HepG2 (cell line): ENCODE data around the gene SND1. TPM values are rescaled to one million over a fixed set of nuclear protein-coding genes. Genes with fewer than 3 reads are reported as not detected.

Source experiments
- ATAC-seq: fragments of 200-7000 bp; cut with Tn5 transposase; 3 replicates; pipeline ENCODE4 v1.9.1; 2020; ENCODE audit warnings: mild to moderate bottlenecking, moderate library complexity
- BruUV-seq: library from RNA; stranded (reverse); fragments of 400-500 nt; replicated peaks from 2 replicates; lab custom pipeline; 2021; lab: Mats Ljungman, UMichigan
- CTCF ChIA-PET: fragments of 300-600 bp; formaldehyde crosslinking; extraction: SDS; loops from one replicate; lab custom pipeline; 2021; ENCODE audit warnings: low total read pairs, inconsistent platforms, low intra/inter-chr PET ratio; lab: Yijun Ruan, JAX
- POLR2A ChIA-PET: fragments of 350-600 bp; sonication (Branson Sonifier 250); formaldehyde crosslinking; loops from one replicate; lab custom pipeline; 2020; ENCODE audit warnings: antibody characterized with exemption, inconsistent platforms; lab: Yijun Ruan, JAX
- DNase-seq: peaks from one replicate; pipeline ENCODE4 v3.0.0-alpha.2; 2015; ENCODE audit warnings: low spot score
- FAIRE-seq: peaks from 3 replicates; lab custom pipeline; 2011; peaks lifted over from hg19 to GRCh38; lab: Jason Lieb, UNC
- H2AFZ ChIP-seq: one replicate; pipeline ENCODE4 v1.6.1; 2011; ENCODE audit warnings: low read length, inconsistent platforms
- H3K27ac ChIP-seq: fragments of 300-600 bp; 3 replicates; pipeline ENCODE4 v1.8.0; 2011; ENCODE audit warnings: mixed run types, mild to moderate bottlenecking, mixed read lengths, low read length, inconsistent platforms; ENCODE audit not compliant: insufficient read depth; ENCODE audit errors: extremely low read length
- H3K27me3 ChIP-seq, 2 experiments: fragments of 200-600 bp in 1 of 2; 2 replicates in 1 of 2; 3 replicates in 1 of 2; pipeline versions ENCODE4 v1.6.0 to v1.8.0; 2011; ENCODE audit warnings: low read length in 2 of 2, mild to moderate bottlenecking in 2 of 2, moderate library complexity in 2 of 2, inconsistent platforms in 1 of 2; ENCODE audit not compliant: insufficient read depth in 2 of 2, control insufficient read depth in 1 of 2
- H3K36me3 ChIP-seq, 2 experiments: fragments of 200-600 bp in 1 of 2; replicated peaks in 1 of 2; 2 replicates in 1 of 2; 3 replicates in 1 of 2; pipeline versions ENCODE4 v1.5.1 to v1.8.0; 2011; ENCODE audit warnings: low read length in 2 of 2, inconsistent platforms in 1 of 2; ENCODE audit not compliant: insufficient read depth in 2 of 2, control insufficient read depth in 1 of 2
- H3K4me1 ChIP-seq: 2 replicates; pipeline ENCODE4 v1.5.1; 2012; ENCODE audit warnings: low read length, inconsistent platforms; ENCODE audit not compliant: insufficient read depth
- H3K4me2 ChIP-seq: 2 replicates; pipeline ENCODE4 v1.6.0; 2011; ENCODE audit warnings: low read depth, low read length, inconsistent platforms
- H3K4me3 ChIP-seq, 3 experiments: fragments of 200-600 bp in 1 of 3; sonication (generic), shearing (Covaris generic) in 1 of 3; replicated peaks in 1 of 3; 2 replicates each; pipeline ENCODE4 v1.5.1; 2011 to 2016; ENCODE audit warnings: low read length in 3 of 3, inconsistent platforms in 2 of 3, low read depth in 2 of 3, mild to moderate bottlenecking in 2 of 3, control low read depth in 1 of 3, mixed read lengths in 1 of 3; ENCODE audit not compliant: insufficient read depth in 1 of 3
- H3K79me2 ChIP-seq: one replicate; pipeline ENCODE4 v1.6.1; 2011; ENCODE audit warnings: low read length, inconsistent platforms; ENCODE audit not compliant: insufficient read depth
- H3K9ac ChIP-seq: 2 replicates; pipeline ENCODE4 v1.6.0; 2011; ENCODE audit warnings: mild to moderate bottlenecking, low read depth, low read length, inconsistent platforms; ENCODE audit not compliant: insufficient read depth
- H3K9me3 ChIP-seq: 2 replicates; pipeline ENCODE4 v1.5.1; 2012; ENCODE audit warnings: mild to moderate bottlenecking, low read length
- H4K20me1 ChIP-seq: 2 replicates; pipeline ENCODE4 v1.6.0; 2011; ENCODE audit warnings: inconsistent platforms, mild to moderate bottlenecking, low read length, moderate library complexity; ENCODE audit not compliant: insufficient read depth
- TSC22D2 ChIP-seq: sonication (generic); formaldehyde crosslinking; IDR thresholded peaks from 2 replicates; pipeline ENCODE4 v1.5.1; 2020; ENCODE audit warnings: missing genetic modification reagents, mild to moderate bottlenecking, borderline replicate concordance
- ZFP1 ChIP-seq: IDR thresholded peaks from 2 replicates; pipeline ENCODE4 v1.6.1; 2016
- ZNF263 ChIP-seq: sonication (generic); formaldehyde crosslinking; IDR thresholded peaks from 2 replicates; pipeline ENCODE4 v1.4.0; 2020; ENCODE audit warnings: missing genetic modification reagents
- WGBS: methylation state at CpG from one replicate; pipeline ENCODE4 v1.1.6; 2017; ENCODE audit warnings: low lambda C conversion rate; 5-methylcytosine and 5-hydroxymethylcytosine counted together
- in situ Hi-C: cut with HindIII; loops from 2 replicates; pipeline ENCODE4 v1.10.0; 2017; ENCODE audit warnings: low pct_unique_long_range_greater_than_20kb; ENCODE audit not compliant: extremely low pct_ligation_motif_present
- intact Hi-C: fragments of 100-400 bp; cut with micrococcal nuclease; formaldehyde crosslinking; loops from one replicate; pipeline ENCODE4 v1.10.0; 2022; ENCODE audit not compliant: unreplicated experiment
- polyA plus RNA-seq, 8 experiments: library from polyadenylated mRNA; depleted of rRNA in 3 of 8; stranded (reverse) in 7 of 8; unstranded in 1 of 8; fragments of >200 nt; fragmentation: Illumina TruSeq in 4 of 8; extraction: Trizol in 4 of 8; gene quantifications; 2 replicates each; pipeline versions ENCODE4 v1.2.1 to v1.2.3, GENCODE V29; 2011 to 2016; ENCODE audit warnings: low read depth in 4 of 8, missing spikeins in 1 of 8, mixed read lengths in 1 of 8; ENCODE audit not compliant: insufficient read depth in 1 of 8
- total RNA-seq, 5 experiments: library from RNA; depleted of rRNA; stranded (reverse); fragments of >200 nt; fragmentation: Illumina TruSeq; extraction: Trizol; gene quantifications; 2 replicates each; pipeline ENCODE4 v1.2.3, GENCODE V29; 2016; ENCODE audit warnings: low read depth in 1 of 5
- TF ChIP-seq, protein P1 (sequence below): sonication (generic); formaldehyde crosslinking; IDR thresholded peaks from 2 replicates; pipeline ENCODE4 v1.4.0; 2020; ENCODE audit warnings: missing genetic modification reagents
- TF ChIP-seq, protein P2 (sequence below): sonication (generic); formaldehyde crosslinking; IDR thresholded peaks from 2 replicates; pipeline ENCODE4 v1.4.0; 2020; ENCODE audit warnings: missing genetic modification reagents

The SND1 gene
- total and polyA plus RNA-seq, 2 of the 13 experiments (the other 11 are each of a cell fraction or from before 2014, with no cell fraction given) = 110 to 182 TPM

DNA sequence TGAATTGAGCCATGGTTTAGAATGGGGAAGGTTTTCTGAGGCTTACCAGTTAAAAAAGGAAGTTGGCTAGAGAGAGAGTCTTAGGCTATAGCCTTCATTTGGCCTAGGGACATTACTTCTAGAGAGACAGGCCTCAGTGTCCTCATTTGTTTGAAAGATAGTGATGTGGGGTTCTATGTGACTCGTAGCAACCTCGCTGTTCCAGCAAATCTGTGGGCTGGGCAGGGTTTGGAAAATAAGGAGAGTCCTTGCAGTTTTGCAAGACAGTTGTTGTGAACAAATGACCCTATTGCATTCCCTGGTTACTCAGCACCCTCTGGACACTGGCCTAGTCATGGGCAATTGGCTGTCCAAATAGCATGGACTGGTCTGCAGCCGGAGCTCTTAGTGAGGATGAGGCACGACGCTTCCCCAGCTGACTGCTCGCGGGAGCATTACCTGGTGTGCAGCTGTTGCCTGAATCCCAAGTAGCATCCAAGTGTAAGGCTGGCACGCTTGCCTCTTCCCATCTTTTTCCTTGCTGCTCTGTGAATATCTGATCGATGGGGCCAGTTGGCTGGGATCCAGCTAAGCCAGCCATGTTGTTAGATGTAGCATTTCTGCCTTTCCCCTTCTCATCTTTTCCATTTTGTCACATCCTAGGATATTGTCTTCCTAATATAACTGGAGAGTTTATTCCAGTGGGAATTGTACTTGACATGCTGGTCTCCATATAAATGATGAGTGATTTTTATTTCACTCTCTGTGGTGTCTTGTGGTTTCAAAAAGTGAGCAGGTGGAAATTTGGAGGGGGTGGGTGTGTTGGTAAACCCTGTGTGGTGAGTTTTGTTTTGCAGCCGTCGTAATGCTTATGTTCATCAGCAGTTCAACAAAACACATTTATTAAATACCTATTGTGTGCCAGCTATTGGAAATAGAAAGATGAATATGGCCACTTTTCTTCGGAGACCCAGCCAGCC, 99.8 kb downstream of the SND1 start (continued):
- TF ChIP-seq, protein P1, sequence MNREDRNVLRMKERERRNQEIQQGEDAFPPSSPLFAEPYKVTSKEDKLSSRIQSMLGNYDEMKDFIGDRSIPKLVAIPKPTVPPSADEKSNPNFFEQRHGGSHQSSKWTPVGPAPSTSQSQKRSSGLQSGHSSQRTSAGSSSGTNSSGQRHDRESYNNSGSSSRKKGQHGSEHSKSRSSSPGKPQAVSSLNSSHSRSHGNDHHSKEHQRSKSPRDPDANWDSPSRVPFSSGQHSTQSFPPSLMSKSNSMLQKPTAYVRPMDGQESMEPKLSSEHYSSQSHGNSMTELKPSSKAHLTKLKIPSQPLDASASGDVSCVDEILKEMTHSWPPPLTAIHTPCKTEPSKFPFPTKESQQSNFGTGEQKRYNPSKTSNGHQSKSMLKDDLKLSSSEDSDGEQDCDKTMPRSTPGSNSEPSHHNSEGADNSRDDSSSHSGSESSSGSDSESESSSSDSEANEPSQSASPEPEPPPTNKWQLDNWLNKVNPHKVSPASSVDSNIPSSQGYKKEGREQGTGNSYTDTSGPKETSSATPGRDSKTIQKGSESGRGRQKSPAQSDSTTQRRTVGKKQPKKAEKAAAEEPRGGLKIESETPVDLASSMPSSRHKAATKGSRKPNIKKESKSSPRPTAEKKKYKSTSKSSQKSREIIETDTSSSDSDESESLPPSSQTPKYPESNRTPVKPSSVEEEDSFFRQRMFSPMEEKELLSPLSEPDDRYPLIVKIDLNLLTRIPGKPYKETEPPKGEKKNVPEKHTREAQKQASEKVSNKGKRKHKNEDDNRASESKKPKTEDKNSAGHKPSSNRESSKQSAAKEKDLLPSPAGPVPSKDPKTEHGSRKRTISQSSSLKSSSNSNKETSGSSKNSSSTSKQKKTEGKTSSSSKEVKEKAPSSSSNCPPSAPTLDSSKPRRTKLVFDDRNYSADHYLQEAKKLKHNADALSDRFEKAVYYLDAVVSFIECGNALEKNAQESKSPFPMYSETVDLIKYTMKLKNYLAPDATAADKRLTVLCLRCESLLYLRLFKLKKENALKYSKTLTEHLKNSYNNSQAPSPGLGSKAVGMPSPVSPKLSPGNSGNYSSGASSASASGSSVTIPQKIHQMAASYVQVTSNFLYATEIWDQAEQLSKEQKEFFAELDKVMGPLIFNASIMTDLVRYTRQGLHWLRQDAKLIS (CRISPR knock-in tag) = no peak
- TF ChIP-seq, all 625 proteins: peak for 0

GRCh38 chr7:127752829-127753228, 100.8 kb downstream of the SND1 start:
- Histone ChIP-seq H3K4me3 (no peak overlapping the region), H3K9me3 (no peaks in the 10 kb centered on the region), H3K27ac (no peak overlapping the region), H2AFZ (no peak overlapping the region), H3K9ac (no peak overlapping the region), H3K4me1 (no peaks in the 10 kb centered on the region), H3K4me2 (no peak overlapping the region), H3K36me3 (peaks cover 7 to 30% of the 10 kb centered on the region in 2 experiments), H3K27me3 (no peaks in the 10 kb centered on the region), H3K79me2 (peaks cover 73% of the 10 kb centered on the region), H4K20me1 (peaks cover 11% of the 10 kb centered on the region)
- whole genome bisulfite sequencing = 88% methylated on average over 1 of the region's 1 CpG
- FAIRE-seq (no peak), DNase-seq (no peak), ATAC-seq (no peak)
- intact Hi-C loops = no loop called here
- BruUV-seq = no TSS peak
- ChIA-PET CTCF (no interaction called here), POLR2A (no interaction called here)
- in situ Hi-C loops = no loop called here
- TF ChIP-seq, protein P2, sequence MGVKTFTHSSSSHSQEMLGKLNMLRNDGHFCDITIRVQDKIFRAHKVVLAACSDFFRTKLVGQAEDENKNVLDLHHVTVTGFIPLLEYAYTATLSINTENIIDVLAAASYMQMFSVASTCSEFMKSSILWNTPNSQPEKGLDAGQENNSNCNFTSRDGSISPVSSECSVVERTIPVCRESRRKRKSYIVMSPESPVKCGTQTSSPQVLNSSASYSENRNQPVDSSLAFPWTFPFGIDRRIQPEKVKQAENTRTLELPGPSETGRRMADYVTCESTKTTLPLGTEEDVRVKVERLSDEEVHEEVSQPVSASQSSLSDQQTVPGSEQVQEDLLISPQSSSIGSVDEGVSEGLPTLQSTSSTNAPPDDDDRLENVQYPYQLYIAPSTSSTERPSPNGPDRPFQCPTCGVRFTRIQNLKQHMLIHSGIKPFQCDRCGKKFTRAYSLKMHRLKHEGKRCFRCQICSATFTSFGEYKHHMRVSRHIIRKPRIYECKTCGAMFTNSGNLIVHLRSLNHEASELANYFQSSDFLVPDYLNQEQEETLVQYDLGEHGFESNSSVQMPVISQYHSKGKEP (CRISPR knock-in tag) = no peak
- TF ChIP-seq ZNF263 (no peak), TSC22D2 (CRISPR knock-in tag) (no peak), ZFP1 (no peak)
